GM19239 (cell line): ENCODE results near the gene EXOC6B.

ENCODE experiments used
- DNase-seq: peaks from one replicate; pipeline ENCODE4 v3.0.0; 2011; ENCODE audit warnings: low spot score; ENCODE audit not compliant: insufficient read length
- FAIRE-seq: peaks from 2 replicates; lab custom pipeline; 2011; peaks lifted over from hg19 to GRCh38; lab: Jason Lieb, UNC

The EXOC6B gene

DNA sequence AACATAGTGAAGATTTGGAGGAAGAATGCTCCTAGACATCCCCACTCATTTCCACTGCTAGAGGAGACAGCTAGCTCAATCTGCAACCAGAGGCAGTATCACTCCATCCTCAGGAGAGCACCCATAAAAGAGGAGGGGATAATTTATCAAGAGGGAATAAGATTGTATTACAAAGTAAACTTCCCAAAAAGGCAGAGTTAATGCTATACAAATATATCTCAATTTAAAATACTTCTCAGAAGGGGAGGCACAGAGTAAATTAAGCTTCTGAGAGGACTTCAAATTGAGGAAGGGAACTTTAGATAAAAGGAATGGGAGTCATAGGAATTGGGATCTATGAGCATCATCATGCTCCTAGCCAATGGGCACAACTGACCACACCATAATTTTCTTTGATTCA, 29.1 kb downstream of the EXOC6B start:
- FAIRE-seq (no peak), DNase-seq (no peak)

- no peak for FAIRE-seq
- DNase-seq, result no peak
Measured at GRCh38 chr2:72794572-72794971, 31.3 kb downstream of the EXOC6B start.

DNA sequence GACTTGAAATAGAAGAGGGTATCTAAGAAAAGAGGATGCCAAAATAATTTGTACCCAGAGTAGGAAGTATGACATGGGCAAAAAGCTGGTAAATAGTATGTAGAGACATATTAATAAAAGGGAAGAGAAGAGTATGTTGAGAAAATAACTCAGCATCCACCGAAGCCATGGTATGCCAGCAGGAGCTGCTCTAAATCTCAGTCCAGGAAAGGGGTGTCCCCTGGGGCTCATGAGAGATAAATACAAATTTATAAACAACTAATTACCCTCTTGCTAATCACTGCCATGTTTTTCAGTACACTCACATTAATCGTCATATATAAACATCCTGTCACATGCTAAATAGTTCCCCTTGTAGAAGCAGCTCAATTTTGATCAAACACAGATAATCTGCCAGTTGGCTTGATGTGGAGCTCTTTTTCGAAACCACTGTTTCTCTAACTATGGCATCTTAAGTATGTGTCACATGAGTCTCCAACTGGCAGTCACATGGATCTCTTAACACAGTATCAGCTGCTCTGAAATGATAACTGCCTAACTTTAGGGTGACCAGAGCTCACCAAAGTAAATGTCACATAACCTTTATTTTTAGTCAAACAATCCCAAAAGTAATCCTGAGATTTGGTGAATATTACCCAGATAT, 31.9 kb downstream of the EXOC6B start:
- FAIRE-seq, result no peak

DNA sequence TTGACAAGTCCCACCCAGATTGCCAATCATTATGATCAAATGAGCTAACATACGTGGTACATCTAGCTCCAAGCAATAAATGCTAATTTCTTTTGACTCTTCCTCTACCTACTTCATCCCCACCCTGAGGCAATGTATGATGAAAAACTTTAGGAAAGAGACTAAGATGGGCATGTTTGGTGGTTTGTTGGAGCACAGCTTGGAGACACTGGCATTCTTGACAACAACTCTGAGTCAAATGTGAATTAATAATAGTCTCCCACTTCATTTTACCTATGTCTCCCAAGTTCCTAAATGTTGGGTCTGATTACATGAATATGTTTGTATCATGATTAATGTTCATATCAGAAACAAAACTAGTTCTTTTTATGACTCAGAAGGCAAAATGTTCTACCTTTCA, 36.6 kb downstream of the EXOC6B start:
- FAIRE-seq, result no peak
- no peak for DNase-seq

More for the DNA sequence above, 31.9 kb downstream of the EXOC6B start:
- no peak for DNase-seq

DNA sequence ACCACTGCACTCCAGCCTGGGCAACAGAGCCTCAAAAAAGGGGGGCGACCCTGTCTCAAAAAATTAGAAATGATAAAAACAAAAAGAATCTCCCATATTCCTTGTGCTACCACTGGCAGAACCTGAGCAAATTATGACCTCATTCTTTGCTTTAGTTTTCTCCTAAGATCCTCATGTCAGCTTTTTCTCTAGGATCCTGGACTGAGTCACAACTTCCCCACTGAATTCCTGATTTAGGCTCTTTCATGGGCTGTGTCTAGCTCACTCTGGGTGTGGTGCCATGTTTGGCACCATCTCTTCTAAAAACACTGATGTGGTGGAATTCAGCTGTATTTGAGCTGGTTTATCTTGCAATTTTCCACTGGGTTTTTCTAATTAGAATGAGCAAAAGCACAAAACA, 37.1 kb downstream of the EXOC6B start:
- no peak for FAIRE-seq
- no peak for DNase-seq

DNA sequence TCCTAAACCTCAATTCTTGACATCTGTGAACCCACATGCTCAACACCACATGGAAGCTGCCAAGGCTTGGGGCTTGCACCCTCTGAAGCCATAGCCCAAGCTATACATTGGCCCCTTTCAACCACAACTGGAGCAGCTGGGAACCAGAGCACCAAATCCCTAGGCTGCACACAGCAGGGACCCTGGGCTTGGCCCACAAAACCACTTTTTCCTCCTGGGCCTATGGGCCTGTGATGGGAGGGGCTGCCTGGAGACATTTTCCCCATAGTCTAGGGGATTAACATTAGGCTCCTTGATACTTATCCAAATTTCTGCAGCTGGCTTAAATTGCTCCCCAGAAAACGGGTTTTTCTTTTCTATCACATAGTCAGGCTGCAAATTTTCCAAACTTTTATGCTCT, 40.3 kb downstream of the EXOC6B start:
- FAIRE-seq, result no peak
- DNase-seq, result no peak

- FAIRE-seq (no peak), DNase-seq (no peak)
Measured at GRCh38 chr2:72782520-72782919, 43.3 kb downstream of the EXOC6B start.

GRCh38 chr2:72781480-72781879, 44.4 kb downstream of the EXOC6B start:
- no peak for DNase-seq
- no peak for FAIRE-seq

- FAIRE-seq, result no peak
- DNase-seq, result no peak
Measured at GRCh38 chr2:72780477-72780876, 45.4 kb downstream of the EXOC6B start.

- no peak for DNase-seq
- no peak for FAIRE-seq
Measured at GRCh38 chr2:72779495-72779894, 46.3 kb downstream of the EXOC6B start.

DNA sequence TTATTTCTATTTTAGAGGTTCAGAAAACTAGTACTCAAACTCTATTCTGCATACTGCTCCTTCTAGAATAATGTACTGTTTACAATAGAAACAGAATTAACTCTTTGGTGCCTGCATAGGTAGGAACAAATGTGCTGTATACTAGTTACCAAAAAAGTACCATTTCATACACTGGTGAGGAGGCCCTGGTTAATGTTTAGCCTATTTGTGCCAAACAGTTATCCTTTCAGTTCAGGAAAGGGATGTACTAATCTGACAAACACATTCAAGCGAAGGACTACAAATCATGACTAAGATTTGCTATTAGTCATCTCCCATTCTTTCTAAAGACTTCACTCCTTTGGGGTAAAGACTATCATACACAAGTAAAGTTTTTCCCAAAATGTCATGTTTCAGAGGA, 47.4 kb downstream of the EXOC6B start:
- FAIRE-seq, result peak; percentile 4
- no peak for DNase-seq

DNA sequence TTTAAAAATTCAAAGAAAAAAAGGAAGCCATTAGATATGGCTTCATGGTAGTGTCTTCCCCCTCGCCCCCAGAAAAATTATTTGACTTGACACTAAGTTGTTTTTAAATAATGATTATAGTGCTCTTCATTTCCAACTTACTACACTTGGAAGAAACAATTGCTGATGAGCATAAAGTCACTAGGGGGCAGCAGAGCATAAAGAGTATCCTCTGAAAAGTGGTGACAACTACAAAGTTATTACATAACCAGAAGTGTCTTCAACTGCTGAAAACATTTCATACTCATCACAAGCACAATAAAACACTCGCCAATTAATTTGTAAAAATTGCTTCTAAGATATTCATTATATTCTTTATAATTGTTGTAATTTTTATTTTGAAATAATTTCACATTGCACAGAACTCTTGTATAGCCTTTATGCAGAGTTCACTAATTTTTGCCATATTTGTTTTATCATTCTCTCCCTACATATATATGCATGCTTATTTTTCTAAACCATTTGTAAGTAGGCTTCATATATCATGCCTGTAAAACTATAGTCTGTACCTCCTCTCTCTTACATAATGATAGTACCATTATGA, 54.9 kb downstream of the EXOC6B start:
- DNase-seq (peak; percentile 16), FAIRE-seq (peak; percentile 57)

DNA sequence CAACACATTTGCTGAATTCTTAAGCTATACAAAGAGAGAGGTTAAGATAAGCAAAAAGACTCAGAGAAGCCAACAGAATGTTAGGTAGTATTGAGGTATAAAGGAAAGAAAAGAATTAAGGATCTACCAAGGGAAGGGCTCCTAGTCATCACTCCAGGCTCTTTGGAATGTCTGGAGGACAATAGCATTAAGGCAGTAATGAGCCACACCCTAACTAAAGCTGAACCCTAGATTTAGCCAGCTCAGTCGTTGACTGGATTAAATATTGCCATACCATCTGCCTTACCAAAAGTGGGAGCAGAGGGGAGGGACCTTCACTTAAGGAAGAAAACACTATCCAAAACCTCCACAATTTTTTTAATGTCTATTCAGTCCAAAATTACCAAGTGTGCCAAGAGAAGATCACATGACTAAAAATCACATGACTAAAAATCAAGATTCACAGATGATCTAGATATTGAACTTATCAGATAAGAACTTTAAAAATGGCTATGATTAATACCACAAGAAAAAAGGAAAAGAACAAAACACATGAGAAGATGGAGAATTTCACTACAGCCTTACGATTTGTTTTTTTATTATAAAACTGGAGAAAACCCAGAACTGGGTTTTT, 59.7 kb downstream of the EXOC6B start:
- DNase-seq (no peak), FAIRE-seq (no peak)

DNA sequence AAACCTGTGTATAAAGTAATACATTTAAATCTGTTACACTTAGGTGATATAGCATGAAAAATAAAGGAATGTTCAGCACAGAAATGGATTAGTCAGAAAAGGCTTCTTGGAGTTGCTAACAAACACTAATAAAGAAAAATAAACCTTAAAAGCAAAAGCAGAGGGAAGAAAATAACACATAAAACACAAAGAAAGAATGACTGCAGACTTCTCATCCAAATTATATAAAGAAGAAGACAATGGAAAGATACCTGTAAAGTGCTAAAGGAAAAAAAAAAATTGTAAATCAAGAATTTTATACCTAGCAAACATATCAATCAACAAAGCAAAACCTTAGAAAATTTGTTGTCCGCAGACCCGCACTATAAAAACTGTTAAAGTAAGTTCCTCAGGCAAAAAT, 63.6 kb downstream of the EXOC6B start:
- DNase-seq (no peak), FAIRE-seq (no peak)

DNA sequence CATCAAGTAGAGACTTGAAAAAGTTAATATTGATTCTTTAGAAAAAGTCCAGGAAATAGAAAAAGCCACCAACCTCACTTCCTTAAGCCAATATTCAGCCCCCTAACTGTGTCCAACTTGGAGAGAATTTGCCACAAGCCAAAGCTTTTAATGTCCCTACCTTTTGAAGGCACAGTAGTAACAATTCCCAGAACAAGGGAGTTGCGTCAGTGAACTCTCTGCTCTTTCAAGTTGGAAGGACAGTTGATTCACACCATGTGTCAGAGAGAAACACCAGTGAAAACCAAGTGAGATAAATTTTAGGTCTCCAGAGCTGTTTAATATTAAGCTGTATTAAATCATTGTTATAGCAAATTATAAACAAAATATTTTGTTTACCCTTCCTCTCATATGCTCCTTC, 66.1 kb downstream of the EXOC6B start:
- FAIRE-seq, result no peak
- DNase-seq, result no peak

- no peak for FAIRE-seq
- DNase-seq, result no peak
Measured at GRCh38 chr2:72757177-72757775, 68.6 kb downstream of the EXOC6B start.

DNA sequence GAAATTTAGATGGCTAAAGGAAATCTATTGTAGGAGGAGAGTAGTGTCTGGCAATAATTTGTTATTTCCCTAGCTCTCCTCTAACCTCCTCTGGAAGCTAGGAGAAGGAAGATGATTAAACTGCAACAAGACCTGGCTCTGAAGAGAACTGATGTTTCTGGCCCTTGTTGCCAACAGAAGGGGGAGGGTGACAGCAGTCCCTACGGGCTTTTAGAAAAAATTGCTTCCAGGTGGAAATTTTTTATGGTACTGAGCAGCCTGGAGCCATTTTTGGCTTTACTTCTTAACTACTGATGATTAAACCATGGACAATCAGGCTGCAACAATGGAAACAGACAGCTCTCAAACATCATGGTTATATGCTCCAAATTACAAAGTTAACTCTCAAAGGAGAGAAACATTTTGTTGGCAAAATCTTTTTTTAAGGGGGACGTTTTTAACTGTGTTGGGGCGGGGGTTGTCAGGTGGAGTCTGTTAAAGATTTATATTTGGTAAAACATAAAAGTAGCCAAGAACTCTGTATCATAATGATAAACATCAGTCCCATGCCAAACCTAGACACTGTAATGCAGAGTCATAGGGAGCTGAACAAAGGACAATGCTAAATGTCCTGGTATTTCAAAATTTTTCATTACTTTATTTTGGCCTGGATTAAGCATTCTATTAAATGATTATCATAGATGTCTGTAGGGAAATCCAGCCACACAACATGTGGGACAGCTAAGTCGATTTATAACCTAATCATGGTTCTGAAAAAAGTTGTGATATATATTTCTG, 70.0 kb downstream of the EXOC6B start:
- DNase-seq (no peak), FAIRE-seq (no peak)

DNA sequence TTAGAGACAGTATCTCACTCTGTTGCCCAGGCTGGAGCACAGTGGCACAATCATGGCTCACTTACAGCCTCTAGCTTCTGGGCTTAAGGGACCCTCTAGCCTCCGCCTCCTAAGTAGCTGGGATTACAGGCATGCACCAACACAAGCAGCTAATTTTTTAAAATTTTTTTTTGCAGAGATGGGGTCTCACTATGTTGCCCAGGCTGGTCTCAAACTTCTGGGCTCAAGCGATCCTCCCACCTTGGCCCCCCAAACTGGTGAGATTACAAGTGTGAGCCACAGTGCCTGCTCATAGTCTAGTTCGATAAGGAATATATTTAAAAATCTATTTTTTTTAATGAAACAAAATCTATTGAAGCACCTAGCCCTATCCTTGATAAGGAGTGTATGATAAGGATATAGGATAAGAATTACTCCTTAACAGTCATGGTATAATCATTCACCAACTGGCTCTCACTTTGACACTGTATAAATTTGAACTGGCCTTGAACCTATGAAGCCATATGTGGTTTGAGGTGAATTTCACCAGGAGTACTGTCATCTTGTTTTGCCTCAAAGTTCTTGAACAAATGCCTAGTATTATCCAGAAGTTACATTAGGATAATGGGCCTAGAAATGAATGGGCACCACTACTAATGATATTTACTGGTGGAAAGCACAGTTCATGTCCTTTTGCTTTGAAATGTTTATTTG, 71.1 kb downstream of the EXOC6B start:
- FAIRE-seq, result no peak
- DNase-seq, result no peak

- DNase-seq, result no peak
- FAIRE-seq, result no peak
Measured at GRCh38 chr2:72750977-72751639, 74.7 kb downstream of the EXOC6B start.

DNA sequence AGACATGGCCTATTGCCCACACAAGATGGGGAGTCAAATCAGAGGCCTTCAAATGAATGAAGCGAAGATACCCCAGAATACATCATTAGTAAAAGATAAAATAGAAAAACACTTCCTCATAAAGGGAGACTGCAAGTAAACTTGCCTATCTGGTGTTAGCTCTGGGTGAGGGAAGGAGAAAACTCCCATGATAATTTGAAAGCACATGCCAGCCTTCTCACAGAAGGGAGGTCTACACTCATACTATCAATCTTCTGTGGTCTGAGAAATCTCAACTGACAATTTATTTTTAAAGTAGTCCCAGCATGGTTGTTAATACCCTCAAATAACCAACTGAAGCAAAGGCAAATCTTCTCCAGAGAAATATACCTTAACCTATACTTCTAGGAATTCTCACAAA, 75.4 kb downstream of the EXOC6B start:
- FAIRE-seq, result no peak
- DNase-seq, result no peak
